ENCODE measurements around the gene DRC7.
"Not testable (repeated sequence)": the region's sequence is repeated elsewhere in the genome, so short reads cannot be mapped to it uniquely, and the experiment has no call there.

DRC7 gene

DNA sequence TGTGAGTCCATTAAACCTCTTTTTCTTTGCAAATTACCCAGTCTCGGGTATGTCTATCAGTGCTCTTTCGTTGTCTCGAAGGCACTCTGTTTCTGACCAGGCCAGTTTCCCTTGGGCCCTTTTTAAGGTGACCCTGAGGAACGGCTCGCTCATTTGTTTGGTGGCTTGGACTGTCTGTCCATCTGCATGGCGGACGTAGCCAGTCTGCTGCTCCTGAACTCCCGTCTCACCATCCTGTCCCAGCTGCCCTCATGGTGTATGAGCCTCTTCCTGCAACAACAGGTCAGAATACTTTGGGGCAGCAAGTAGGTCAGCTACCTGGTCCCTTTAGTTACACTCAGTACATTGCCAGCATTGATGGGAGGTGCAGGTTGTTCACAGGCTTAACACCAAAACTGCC is 19.0 kb downstream of the DRC7 start:
- no peak for DNase-seq (ENCODE audit: low read depth)

DNA sequence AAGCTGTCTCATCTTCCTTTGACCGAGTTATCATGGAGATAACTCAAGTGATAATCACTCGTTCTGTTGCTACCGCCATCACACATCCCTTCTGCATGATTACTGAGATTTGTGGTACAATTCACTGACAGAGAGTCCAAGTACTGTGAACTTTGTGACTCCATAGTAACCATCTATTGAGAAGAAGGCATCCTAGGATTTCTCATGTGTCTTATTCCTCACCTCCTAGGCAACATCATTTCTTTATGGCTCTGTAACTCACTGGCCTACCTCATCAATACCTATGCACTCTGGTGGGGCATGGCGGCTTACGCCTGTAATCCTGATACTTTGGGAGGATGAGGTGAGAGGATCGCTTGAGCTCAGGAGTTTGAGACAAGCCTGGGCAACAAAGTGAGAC is 19.4 kb downstream of the DRC7 start:
- DNase-seq (ENCODE audit: low read depth), result no peak

DNA sequence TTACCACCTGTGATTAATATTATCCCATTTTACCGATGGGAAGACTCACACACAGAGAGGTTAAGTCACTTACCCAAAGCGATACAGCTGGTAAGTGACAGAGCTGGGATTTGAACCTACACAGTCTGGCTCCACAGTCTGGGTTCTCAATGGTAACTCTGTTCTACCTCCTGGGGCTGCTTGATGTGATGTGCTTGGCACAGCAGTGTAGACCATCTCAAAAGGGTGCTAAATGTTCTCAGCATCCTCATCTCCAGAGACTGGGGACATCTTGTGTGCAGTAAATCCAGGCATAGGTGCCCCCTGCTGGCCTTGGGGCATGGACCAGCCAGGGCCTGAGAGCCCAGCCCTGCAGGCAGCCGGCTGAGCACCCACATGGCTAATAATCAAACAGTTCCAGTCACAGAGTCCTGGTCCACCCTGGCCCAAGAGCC is 25.6 kb downstream of the DRC7 start:
- DNase-seq (ENCODE audit: low read depth), result no peak

DNA sequence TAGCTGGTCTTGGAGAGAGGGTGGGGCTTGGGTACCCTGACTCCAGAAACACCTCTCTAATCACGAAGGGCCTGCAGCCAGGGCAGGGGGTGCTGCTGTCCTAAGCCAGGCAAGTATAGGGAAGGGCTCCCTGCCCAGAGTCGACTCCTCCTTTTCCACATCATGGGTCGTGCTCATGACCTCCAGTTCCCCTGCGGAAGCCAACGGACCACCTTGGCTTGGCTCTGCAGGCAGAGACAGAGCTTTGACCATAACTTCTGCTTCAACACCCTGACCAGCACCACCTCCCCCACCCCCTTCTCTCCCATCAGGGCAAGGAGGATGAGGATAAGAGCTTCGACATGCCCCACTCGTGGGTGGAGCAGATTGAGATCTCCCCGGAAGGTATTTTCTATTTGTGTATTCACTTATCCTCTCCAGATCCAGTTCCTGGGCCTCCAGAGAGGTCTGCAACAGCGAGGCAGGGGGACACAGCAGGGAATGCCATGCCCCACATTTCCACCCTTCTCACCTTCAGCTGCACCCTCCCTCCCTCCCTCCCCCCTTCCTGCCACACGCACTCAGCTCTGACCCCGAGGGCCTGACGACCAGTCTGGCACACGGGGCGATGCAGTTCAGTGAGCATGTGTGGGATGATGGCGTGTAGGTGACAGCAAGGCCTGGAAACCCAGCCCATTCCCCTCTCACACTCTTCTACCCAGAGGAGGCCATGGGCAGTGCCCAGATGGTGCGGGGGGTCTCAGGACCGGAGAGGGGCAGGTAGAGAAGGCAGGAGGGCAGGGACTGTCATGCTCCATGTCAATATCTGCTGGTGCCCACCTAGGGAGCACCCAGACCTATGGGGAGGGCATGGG is 27.0 kb downstream of the DRC7 start:
- DNase-seq (ENCODE audit: low read depth), result no peak

DNA sequence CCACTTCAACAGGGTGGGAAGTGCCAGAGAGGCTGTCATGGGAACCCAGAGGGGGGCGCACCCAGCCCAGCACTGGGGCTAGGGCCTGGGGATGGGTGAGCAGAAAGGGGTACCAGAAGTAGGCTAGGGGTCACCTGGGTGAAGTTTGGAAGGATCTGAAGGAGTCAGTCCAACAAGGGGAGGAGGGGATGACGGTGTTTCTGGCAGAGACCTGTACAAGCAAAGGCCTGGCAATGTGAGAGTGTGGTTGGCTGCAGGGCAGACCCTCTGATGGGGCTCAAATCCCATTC is 27.5 kb downstream of the DRC7 start:
- DNase-seq (ENCODE audit: low read depth), result no peak

DNA sequence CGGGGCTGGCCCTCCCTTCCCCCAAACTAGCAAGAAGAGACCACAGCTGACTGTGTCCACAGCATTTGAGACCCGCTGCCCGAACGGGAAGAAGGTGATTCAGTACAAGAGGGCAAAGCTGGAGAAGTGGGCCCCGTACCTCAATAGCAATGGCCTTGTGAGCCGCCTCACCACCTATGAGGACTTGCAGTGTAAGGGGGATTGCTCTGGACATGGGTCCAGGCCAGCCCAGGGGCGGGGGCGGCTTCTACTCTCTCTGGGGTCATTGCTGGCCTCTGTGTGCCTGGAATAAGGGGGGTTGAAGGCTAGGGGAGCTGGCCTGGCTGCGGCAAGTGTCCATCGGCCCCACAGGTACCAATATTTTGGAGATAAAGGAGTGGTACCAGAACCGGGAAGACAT is 28.0 kb downstream of the DRC7 start:
- no peak for DNase-seq (ENCODE audit: low read depth)

DNA sequence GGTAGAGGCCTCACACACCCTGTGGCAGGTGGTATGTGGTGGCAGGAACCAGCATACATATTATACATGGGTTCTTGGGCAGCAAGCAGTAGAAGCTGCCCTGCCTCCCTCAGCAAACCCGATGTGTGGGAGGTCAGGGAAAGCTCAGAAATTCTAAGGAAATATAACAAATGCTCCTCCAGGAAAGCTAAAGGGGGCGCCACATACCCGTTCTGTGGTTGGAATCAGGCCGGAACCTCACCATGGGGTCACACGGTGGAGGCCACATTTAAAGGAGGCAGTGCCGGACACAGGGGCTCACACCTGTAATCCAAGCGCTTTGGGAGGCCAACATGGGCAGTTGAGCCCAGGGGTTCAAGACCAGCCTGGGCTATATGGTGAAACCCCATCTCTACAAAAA is 28.6 kb downstream of the DRC7 start:
- DNase-seq (ENCODE audit: low read depth), result no peak

DNA sequence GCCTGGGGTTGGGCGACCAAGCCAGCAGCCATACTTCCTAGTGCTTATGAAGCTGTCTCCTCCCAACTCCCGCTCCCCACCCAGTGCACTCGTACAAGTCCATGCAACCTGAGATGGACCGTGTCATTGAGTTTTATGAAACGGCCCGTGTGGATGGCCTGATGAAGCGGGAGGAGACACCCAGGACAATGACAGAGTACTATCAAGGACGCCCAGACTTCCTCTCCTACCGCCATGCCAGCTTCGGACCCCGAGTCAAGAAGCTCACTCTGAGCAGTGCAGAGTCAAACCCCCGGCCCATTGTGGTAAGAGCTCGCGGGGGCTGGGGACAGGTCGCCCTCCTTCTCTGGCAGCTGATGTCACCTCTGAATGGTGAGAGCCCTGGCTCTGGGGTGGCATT is 29.9 kb downstream of the DRC7 start:
- DNase-seq (ENCODE audit: low read depth), result no peak

DNA sequence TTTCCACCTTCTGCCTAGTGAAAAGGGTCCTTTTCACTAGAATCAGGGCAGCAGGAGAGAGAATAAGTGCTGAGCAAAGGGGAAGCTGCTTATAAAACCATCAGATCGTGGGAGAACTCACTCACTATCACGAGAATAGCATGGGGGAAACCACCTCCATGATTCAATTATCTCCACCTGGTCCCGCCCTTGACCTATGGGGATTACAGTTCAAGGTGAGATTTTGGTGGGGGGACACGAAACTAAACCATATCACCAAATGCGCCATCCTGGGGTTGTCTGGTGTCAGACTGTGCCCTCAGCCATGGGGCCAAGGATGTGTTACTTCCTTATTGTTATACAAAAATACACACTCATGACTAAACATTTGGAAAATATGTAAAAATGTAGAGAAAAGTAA is 30.5 kb downstream of the DRC7 start:
- DNase-seq (ENCODE audit: low read depth), result no peak

DNA sequence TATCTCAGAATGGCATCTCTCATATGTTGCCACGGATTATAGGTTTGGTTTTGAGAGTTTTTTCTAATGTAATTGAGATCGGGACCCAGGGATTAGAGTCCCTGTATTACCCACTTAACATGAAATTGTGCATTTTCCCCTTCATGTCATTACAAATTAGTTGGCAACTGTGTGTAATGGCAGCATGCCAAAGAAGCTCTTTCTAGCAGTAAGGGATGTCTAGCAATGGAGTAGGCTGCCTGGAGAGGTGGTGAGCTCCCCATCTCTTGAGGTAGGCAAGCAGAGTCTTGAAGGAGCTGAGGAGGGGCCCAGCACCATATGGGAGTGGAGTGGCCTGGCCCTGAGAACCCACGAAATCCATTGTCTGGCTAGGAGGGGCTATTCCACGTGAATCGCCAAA is 30.9 kb downstream of the DRC7 start:
- no peak for DNase-seq (ENCODE audit: low read depth)

DNA sequence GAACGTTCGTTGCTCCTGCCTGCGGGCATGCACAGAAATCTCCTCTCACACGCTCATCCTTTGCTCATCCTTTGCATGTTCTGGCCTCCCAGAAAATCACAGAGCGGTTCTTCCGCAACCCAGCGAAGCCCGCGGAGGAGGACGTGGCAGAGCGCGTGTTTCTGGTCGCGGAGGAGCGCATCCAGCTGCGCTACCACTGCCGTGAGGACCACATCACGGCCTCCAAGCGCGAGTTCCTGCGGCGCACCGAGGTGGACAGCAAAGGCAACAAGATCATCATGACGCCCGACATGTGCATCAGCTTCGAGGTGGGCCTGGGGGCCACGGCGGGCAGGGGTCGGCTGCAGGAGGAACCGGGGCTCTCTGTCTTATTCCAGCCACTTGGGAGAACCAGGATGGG is 31.4 kb downstream of the DRC7 start:
- no peak for DNase-seq (ENCODE audit: low read depth)

DNA sequence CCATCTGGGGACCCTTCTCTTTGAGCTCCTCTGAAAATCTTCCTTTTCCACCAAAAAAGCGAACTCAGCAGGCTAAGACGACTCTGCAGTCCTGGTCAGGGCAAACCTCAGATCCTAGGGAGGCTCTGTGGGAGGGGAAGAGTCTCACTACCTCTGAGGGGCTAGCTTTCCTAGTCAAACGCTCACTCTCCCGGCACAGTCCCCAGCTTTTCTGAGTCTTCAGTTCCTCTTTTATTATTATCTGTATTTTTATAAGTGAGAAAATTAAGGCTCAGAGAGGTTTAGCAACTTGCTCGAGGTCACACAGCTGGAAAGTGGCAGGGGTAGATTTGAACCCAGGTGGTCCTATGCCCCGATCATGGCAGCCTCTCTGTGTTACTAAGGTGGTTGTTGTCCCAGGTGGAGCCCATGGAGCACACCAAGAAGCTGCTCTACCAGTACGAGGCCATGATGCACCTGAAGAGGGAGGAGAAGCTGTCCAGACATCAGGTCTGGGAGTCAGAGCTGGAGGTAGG is 31.9 kb downstream of the DRC7 start:
- DNase-seq (ENCODE audit: low read depth), result no peak

DNA sequence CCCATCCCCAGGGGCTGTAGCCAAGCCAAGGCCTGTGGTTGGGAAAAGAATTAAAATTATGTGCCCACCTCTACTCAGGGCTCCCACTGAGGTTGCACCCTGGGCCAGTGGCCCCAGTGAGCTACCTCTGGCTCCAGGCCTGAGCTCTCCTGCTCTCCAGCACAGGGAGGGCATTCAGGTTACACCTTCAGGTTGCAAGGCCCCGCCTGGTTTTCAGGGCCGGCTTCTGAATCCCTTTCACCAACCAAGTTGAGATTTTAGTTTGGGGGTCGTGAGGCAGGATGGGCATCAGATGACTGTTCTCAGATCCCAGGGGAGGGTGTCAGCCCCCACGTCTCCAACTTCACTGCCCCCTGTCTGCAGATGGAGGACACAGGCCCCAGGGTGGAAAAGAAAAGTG is 33.0 kb downstream of the DRC7 start:
- DNase-seq (ENCODE audit: low read depth), result no peak

DNA sequence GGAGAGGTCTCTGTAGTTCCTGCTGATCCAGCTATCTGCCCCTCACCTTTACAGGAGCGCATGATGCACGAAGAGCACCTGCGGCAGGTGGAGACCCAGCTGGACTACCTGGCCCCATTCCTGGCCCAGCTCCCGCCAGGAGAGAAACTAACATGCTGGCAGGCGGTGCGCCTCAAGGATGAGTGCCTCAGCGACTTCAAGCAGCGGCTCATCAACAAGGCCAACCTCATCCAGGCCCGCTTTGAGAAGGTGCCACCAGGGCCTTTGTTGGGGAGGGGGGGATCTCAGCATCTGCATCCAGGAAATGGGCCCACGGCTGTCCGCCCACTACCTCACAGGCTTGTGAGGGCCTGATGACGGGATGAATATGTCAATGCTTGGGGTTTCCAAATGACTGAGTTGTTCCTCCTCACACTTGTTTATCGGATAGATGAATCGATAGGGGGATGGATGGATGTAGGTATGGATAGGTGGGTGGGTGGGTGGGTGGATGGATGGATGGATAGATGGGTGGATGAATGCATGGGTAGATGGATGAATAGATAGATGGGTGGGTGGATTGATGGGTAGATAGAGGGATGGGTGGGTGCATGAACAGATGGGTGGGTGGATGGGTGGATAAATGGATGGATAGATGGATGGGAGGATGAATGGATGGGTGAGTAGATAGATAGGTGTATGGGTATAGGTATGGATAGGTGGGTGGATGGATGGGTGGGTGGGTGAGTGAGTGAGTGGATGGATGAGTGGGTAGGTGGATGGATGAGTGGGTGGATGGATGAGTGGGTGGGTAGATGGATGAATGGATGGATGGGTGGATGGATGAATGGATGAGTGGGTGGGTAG is 34.0 kb downstream of the DRC7 start:
- no peak for DNase-seq (ENCODE audit: low read depth)

DNA sequence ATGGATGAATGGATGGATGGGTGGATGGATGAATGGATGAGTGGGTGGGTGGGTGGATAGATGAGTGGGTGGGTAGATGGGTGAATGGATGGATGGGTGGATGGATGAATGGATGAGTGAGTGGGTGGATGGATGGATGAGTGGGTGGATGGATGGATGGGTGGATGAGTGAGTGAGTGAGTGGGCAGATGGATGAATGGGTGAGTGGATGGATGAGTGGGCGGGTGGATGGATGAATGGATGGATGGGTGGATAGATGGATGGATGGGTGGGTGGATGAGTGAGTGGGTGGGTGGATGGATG is 34.5 kb downstream of the DRC7 start:
- DNase-seq (ENCODE audit: low read depth), result no peak

DNA sequence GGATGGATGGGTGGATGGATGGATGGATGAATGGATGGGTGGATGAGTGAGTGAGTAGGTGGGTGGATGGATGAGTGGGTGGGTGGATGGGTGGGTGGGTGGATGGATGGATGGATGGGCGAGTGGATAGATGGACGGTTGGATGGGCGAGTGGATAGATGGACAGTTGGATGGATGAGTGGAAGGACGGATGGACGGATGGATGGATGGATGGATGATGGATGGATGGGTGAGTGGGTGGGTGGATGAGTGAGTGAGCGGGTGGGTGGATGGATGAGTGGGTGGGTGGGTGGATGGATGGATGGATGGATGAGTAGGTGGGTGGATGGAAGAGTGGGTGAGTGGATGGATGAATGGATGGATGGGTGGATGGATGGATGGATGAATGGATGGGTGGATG is 35.2 kb downstream of the DRC7 start:
- not testable (repeated sequence) for DNase-seq (ENCODE audit: low read depth)

DNA sequence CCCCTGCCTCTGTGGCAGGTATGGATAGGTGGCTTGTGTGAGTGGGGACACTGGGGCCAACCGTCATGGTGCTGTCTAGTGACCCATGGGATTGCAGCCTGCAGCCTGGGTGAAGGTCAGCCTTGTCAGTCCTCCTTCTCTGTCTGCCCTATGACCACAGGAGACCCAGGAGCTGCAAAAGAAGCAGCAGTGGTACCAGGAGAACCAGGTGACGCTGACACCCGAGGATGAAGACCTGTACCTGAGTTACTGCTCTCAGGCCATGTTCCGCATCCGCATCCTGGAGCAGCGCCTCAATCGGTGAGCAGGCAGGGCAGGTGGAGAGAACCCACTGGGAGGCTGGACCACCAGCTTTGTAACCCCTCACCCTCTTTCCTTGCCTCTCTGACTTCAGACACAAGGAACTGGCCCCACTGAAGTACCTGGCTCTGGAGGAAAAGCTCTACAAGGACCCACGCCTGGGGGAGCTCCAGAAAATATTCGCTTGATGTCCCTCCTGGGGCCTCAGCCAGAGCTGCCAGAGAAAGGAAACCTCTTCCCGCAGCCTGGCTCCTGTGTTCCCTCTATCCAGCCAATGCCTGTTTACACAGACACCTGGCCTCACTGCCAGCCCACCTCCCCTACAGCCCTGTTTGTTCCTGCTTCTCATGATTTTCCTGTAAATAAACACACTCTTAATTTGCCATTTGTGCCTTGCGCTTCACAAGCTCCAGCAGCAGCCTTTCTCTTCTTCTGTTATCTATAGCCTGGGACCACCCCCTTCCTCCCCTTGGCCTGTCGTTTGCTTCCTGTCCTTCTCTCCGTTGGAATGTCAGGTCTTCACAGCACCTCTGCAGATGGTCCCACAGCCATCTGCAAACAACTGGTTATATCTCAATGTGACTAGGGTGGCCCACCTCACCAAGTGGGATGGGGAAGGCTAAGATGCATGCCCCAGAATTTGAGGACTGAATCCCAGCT is 36.4 kb downstream of the DRC7 start:
- no peak for DNase-seq (ENCODE audit: low read depth)

DNA sequence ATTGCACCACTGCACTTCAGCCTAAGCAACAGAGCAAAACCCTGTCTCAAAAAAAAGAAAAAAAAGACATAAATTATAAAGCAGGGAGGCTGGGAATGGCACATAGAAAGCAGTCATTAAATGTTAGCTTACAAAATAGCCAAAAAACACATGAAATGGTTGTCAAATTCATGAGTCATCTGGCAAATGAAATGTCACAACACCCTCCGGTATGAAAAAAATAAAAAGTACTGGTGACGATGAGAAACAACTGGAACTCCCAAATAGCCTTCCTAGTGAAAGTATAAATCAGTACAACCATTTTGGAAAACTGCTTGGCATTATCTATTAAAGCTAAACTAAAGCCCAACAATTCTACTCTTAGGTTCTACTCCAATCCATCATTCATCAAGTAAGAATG is 37.4 kb downstream of the DRC7 start:
- DNase-seq (ENCODE audit: low read depth), result no peak

DNA sequence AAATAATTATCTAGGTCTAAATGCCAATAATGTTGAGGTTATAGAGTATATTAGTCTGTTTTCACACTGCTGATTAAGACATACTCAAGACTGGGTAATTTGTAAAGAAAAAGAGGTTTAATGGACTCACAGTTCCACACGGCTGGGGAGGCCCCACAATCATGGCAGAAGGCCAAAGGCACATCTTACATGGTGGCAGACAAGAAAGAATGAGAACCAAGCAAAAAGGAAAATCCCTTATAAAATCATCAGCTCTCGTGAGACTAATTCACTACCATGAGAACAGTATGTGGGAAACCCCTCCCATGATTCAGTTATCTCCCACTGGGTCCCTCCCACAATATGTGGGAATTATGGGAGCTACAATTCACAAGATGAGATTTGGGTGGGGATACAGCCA is 38.1 kb downstream of the DRC7 start:
- DNase-seq (ENCODE audit: low read depth), result no peak

DNA sequence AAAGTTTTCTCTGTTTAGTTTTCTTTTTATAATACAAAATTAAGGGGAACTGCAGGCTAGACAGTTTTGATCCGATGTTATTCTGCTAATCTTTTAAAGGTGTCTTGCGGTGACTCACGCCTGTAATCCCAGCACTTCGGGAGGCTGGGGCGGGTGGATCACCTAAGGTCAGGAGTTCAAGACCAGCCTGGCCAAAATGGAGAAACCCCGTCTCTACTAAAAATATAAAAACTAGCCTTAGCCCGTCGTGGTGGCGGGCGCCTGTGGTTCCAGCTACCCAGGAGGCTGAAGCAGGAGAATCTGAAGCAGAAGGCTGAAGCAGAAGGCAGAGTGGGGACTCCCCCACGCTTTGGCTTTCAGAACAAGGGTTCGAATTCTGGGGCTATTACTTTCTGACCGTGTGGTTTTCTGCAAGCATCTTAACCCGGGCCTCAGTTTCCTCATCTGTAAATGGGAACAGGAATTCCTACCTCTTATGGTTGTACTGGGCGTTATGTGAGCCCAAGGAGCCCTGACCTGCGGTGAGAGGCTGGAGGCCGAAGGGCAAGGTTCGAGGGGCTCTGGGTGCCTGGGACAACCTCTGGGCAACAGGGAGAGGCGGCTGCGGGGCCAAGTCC is 39.8 kb downstream of the DRC7 start:
- no peak for DNase-seq (ENCODE audit: low read depth)

DNA sequence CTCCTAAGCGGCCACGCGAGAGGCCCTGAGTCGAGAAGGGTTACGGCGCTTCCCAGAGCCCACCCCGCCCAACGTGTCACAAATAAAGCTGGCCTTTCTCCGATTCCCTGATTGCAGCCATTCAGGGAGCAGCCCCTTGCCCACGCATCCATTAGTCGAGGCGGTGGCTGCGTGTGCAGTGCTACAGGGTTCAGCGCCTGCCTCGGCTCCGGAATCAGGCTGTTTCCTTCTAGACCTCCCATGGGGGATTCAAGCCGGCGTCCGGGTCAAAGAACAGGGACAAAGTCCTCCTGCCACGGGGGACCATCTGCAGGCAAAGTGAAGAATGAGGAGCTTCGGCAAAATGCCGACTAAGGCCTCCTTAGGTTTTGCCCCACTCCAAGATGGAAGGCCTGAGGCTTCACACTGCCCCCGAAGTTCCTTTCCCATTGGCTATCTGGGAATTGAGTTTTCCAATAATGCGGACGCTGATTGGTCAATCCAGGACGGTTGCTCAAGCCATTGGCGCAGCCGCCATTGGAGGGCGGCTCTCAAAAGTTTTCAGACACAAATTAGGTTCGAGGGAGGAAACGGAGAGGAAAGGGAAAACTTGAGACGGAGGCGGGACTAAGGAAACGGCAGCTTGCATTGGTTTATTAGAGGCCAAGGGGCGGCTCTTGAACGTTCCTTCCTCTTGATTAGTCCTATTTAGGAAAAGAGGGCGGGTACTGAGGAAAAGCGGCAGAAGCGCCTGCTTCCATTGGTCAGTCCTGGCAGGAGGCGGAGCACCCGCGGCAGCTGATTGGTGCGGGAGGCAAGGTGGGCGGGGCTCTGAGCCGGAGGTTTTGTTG is 40.5 kb downstream of the DRC7 start:
- peak; percentile 95 for DNase-seq (ENCODE audit: low read depth)

All from T follicular helper cell (primary cell).